Astrocyte (in vitro differentiated cells and primary cell): ENCODE measurements around the gene CABP1. TPM values are rescaled to one million over a fixed set of nuclear protein-coding genes. Genes with fewer than 3 reads are reported as not detected.

Source experiments
- DNase-seq: peaks from one replicate; pipeline ENCODE4 v3.0.0-alpha.2; 2010; ENCODE audit warnings: low read depth
- FAIRE-seq: peaks from 2 replicates; lab custom pipeline; 2011; peaks lifted over from hg19 to GRCh38; lab: Jason Lieb, UNC
- H2AFZ ChIP-seq: 2 replicates; pipeline ENCODE4 v1.6.0; 2012; ENCODE audit warnings: low read depth, low read length, inconsistent platforms
- H3K27ac ChIP-seq: 2 replicates; pipeline ENCODE4 v1.5.1; 2011; ENCODE audit warnings: low read depth, low read length, inconsistent platforms
- H3K27me3 ChIP-seq: 2 replicates; pipeline ENCODE4 v1.6.0; 2011; ENCODE audit warnings: low read length, inconsistent platforms; ENCODE audit not compliant: insufficient read depth
- H3K36me3 ChIP-seq: 2 replicates; pipeline ENCODE4 v1.5.1; 2011; ENCODE audit warnings: low read length, inconsistent platforms; ENCODE audit not compliant: insufficient read depth
- H3K4me1 ChIP-seq: 2 replicates; pipeline ENCODE4 v1.5.1; 2011; ENCODE audit warnings: low read length, inconsistent platforms; ENCODE audit not compliant: insufficient read depth
- H3K4me2 ChIP-seq: 2 replicates; pipeline ENCODE4 v1.6.0; 2012; ENCODE audit warnings: low read length, inconsistent platforms
- H3K4me3 ChIP-seq: 2 replicates; pipeline ENCODE4 v1.5.1; 2011; ENCODE audit warnings: low read depth, mild to moderate bottlenecking, low read length, inconsistent platforms; ENCODE audit not compliant: insufficient read depth
- H3K79me2 ChIP-seq: 2 replicates; pipeline ENCODE4 v1.6.0; 2012; ENCODE audit warnings: mild to moderate bottlenecking, low read length, inconsistent platforms; ENCODE audit not compliant: insufficient read depth
- H3K9ac ChIP-seq: 2 replicates; pipeline ENCODE4 v1.6.0; 2012; ENCODE audit warnings: mild to moderate bottlenecking, low read length, inconsistent platforms
- H3K9me3 ChIP-seq: 2 replicates; pipeline ENCODE4 v1.5.1; 2012; ENCODE audit warnings: low read depth, mild to moderate bottlenecking, low read length, inconsistent platforms; ENCODE audit not compliant: insufficient read depth
- H4K20me1 ChIP-seq: 2 replicates; pipeline ENCODE4 v1.6.0; 2012; ENCODE audit warnings: low read length, inconsistent platforms; ENCODE audit not compliant: insufficient read depth
- H3K27ac Mint-ChIP-seq: one replicate; pipeline ENCODE4 v1.8.0; 2021; ENCODE audit warnings: mild to moderate bottlenecking, mixed read lengths; ENCODE audit not compliant: unreplicated experiment
- H3K27me3 Mint-ChIP-seq: one replicate; pipeline ENCODE4 v1.8.0; 2021; ENCODE audit warnings: low read depth, mixed read lengths; ENCODE audit not compliant: unreplicated experiment
- H3K36me3 Mint-ChIP-seq: one replicate; pipeline ENCODE4 v1.8.0; 2021; ENCODE audit warnings: low read depth, mixed read lengths; ENCODE audit not compliant: unreplicated experiment
- H3K4me1 Mint-ChIP-seq: one replicate; pipeline ENCODE4 v1.8.0; 2021; ENCODE audit warnings: low read depth, mixed read lengths; ENCODE audit not compliant: unreplicated experiment
- H3K4me3 Mint-ChIP-seq: one replicate; pipeline ENCODE4 v1.8.0; 2021; ENCODE audit warnings: mild to moderate bottlenecking, moderate library complexity, mixed read lengths; ENCODE audit not compliant: unreplicated experiment
- H3K9me3 Mint-ChIP-seq: one replicate; pipeline ENCODE4 v1.8.0; 2021; ENCODE audit warnings: mild to moderate bottlenecking, mixed read lengths; ENCODE audit not compliant: unreplicated experiment
- EZH2 ChIP-seq: IDR thresholded peaks from 2 replicates; pipeline ENCODE4 v1.6.1; 2012; ENCODE audit warnings: mild to moderate bottlenecking, low read length, inconsistent platforms; ENCODE audit not compliant: insufficient read depth
- total RNA-seq: library from RNA; stranded (reverse); gene quantifications from 2 replicates; pipeline ENCODE4 v1.2.1, GENCODE V29; 2021
- TF ChIP-seq, protein P1 (sequence below): IDR thresholded peaks from 2 replicates; pipeline ENCODE4 v1.5.1; 2011; ENCODE audit warnings: low read depth, mild to moderate bottlenecking, inconsistent platforms, low read length, moderate library complexity; ENCODE audit not compliant: insufficient read depth

The CABP1 gene
- total RNA-seq, 1 donor from 2014 or later, result 0.30 TPM

- DNase-seq, result no peak
- no peaks in the 10 kb centered on the region for H4K20me1 ChIP-seq
- H3K9ac ChIP-seq, result no peak overlapping the region
- FAIRE-seq, result no peak
- H3K27ac ChIP-seq, result no peak overlapping the region
- no peaks in the 10 kb centered on the region for H3K4me1 ChIP-seq
- no peaks in the 10 kb centered on the region for H3K27me3 ChIP-seq
- Mint-ChIP-seq H3K9me3 (peaks cover 2% of the 10 kb centered on the region), H3K27ac (no peak overlapping the region), H3K4me1 (no peaks in the 10 kb centered on the region), H3K36me3 (no peaks in the 10 kb centered on the region), H3K4me3 (no peak overlapping the region), H3K27me3 (peaks cover 27% of the 10 kb centered on the region)
- TF ChIP-seq, protein P1, sequence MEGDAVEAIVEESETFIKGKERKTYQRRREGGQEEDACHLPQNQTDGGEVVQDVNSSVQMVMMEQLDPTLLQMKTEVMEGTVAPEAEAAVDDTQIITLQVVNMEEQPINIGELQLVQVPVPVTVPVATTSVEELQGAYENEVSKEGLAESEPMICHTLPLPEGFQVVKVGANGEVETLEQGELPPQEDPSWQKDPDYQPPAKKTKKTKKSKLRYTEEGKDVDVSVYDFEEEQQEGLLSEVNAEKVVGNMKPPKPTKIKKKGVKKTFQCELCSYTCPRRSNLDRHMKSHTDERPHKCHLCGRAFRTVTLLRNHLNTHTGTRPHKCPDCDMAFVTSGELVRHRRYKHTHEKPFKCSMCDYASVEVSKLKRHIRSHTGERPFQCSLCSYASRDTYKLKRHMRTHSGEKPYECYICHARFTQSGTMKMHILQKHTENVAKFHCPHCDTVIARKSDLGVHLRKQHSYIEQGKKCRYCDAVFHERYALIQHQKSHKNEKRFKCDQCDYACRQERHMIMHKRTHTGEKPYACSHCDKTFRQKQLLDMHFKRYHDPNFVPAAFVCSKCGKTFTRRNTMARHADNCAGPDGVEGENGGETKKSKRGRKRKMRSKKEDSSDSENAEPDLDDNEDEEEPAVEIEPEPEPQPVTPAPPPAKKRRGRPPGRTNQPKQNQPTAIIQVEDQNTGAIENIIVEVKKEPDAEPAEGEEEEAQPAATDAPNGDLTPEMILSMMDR, result no peak
- no peak for TF ChIP-seq EZH2
- H3K9me3 ChIP-seq, result no peaks in the 10 kb centered on the region
- H3K36me3 ChIP-seq, result no peaks in the 10 kb centered on the region
- H3K4me3 ChIP-seq, result no peak overlapping the region
- H3K4me2 ChIP-seq, result no peak overlapping the region
- no peaks in the 10 kb centered on the region for H3K79me2 ChIP-seq
- H2AFZ ChIP-seq, result no peak overlapping the region
Measured at GRCh38 chr12:120661432-120661831, 21.0 kb downstream of the CABP1 start.

DNA sequence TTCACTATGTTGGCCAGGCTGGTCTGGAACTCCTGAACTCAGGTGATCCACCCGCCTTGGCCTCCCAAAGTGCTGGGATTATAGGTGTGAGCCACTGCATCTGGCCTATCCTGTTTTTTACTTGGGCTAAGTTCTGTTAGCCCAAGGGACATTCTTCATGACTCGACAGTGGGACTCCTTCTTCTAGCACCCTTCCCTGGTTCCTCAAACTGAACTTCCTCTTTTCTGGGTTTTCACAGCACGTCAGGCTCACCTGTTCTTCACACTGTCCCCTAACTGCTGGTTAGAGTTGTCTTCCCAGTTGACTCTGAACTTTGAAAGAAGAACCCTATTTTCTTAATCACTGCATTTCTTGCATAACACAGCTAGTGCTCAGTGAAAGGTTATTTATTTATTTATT, 22.5 kb downstream of the CABP1 start:
- no peaks in the 10 kb centered on the region for H4K20me1 ChIP-seq
- H2AFZ ChIP-seq, result no peak overlapping the region
- Mint-ChIP-seq H3K4me3 (no peak overlapping the region), H3K27ac (no peak overlapping the region), H3K27me3 (peaks cover 26% of the 10 kb centered on the region), H3K4me1 (no peaks in the 10 kb centered on the region), H3K9me3 (peaks cover 2% of the 10 kb centered on the region), H3K36me3 (no peaks in the 10 kb centered on the region)
- no peak for DNase-seq
- H3K27ac ChIP-seq, result no peak overlapping the region
- H3K4me1 ChIP-seq, result no peaks in the 10 kb centered on the region
- no peaks in the 10 kb centered on the region for H3K9me3 ChIP-seq
- TF ChIP-seq, protein P1, result no peak
- TF ChIP-seq EZH2, result no peak
- H3K4me2 ChIP-seq, result no peak overlapping the region
- H3K79me2 ChIP-seq, result no peaks in the 10 kb centered on the region
- no peak overlapping the region for H3K4me3 ChIP-seq
- no peak overlapping the region for H3K9ac ChIP-seq
- no peaks in the 10 kb centered on the region for H3K27me3 ChIP-seq
- no peaks in the 10 kb centered on the region for H3K36me3 ChIP-seq
- FAIRE-seq, result no peak

GRCh38 chr12:120663741-120664140, 23.3 kb downstream of the CABP1 start:
- Mint-ChIP-seq H3K36me3 (no peaks in the 10 kb centered on the region), H3K4me3 (no peak overlapping the region)

More at GRCh38 chr12:120663741-120664140, 23.3 kb downstream of the CABP1 start:
- Histone ChIP-seq H3K9me3 (no peaks in the 10 kb centered on the region), H3K36me3 (no peaks in the 10 kb centered on the region), H3K4me3 (no peak overlapping the region), H3K27ac (no peak overlapping the region), H2AFZ (no peak overlapping the region), H3K4me1 (no peaks in the 10 kb centered on the region), H3K9ac (no peak overlapping the region), H3K79me2 (no peaks in the 10 kb centered on the region), H4K20me1 (no peaks in the 10 kb centered on the region), H3K4me2 (no peak overlapping the region), H3K27me3 (no peaks in the 10 kb centered on the region)
- no peaks in the 10 kb centered on the region for H3K4me1 Mint-ChIP-seq
- no peak overlapping the region for H3K27ac Mint-ChIP-seq
- DNase-seq (no peak), FAIRE-seq (no peak)
- peaks cover 2% of the 10 kb centered on the region for H3K9me3 Mint-ChIP-seq
- peaks cover 25% of the 10 kb centered on the region for H3K27me3 Mint-ChIP-seq
- no peak for TF ChIP-seq EZH2
- TF ChIP-seq, protein P1, result no peak
